ENCODE results near the gene AUTS2. TPM values are rescaled to one million over a fixed set of nuclear protein-coding genes. Genes with fewer than 3 reads are reported as not detected.

The AUTS2 gene
- total and polyA plus RNA-seq, 4 donors = 4.9 to 24.4 (median 7.0) TPM

- peak; percentile 94 for TF ChIP-seq HNF4G (IDR thresholded peaks at IDR 0.05)
- no peak for TF ChIP-seq GABPA (IDR thresholded peaks at IDR 0.05 in 1 of 2, conservative IDR thresholded peaks at IDR 0.05 in 1 of 2)
- TF ChIP-seq SP1 (IDR thresholded peaks at IDR 0.05) = peak; percentile 85
- no peak for TF ChIP-seq FOXA1 (IDR thresholded peaks at IDR 0.05)
- TF ChIP-seq ZBTB33 (IDR thresholded peaks at IDR 0.05) = peak; percentile 36
- TF ChIP-seq FOXA2 (IDR thresholded peaks at IDR 0.05) = no peak
- peak; percentile 99 for TF ChIP-seq HNF4A (conservative IDR thresholded peaks at IDR 0.05)
- TF ChIP-seq YY1 (IDR thresholded peaks at IDR 0.05) = peak; percentile 50
- no peak for TF ChIP-seq TAF1 (conservative IDR thresholded peaks at IDR 0.05)
- TF ChIP-seq RXRA (IDR thresholded peaks at IDR 0.05) = peak; percentile 76 to 79
- TF ChIP-seq NR2F2 (IDR thresholded peaks at IDR 0.05) = no peak
- no peak for TF ChIP-seq REST (IDR thresholded peaks at IDR 0.05)
- TF ChIP-seq RAD21 (IDR thresholded peaks at IDR 0.05) = peak; percentile 18 to 57
- peak; percentile 47 for TF ChIP-seq MAX (IDR thresholded peaks at IDR 0.05)
- TF ChIP-seq EGR1 (IDR thresholded peaks at IDR 0.05; ENCODE audit: low read depth in 2 of 2) = no peak
- TF ChIP-seq JUND (IDR thresholded peaks at IDR 0.05) = peak in 1 of 2 donors; percentile 46
- TF ChIP-seq, protein P1, sequence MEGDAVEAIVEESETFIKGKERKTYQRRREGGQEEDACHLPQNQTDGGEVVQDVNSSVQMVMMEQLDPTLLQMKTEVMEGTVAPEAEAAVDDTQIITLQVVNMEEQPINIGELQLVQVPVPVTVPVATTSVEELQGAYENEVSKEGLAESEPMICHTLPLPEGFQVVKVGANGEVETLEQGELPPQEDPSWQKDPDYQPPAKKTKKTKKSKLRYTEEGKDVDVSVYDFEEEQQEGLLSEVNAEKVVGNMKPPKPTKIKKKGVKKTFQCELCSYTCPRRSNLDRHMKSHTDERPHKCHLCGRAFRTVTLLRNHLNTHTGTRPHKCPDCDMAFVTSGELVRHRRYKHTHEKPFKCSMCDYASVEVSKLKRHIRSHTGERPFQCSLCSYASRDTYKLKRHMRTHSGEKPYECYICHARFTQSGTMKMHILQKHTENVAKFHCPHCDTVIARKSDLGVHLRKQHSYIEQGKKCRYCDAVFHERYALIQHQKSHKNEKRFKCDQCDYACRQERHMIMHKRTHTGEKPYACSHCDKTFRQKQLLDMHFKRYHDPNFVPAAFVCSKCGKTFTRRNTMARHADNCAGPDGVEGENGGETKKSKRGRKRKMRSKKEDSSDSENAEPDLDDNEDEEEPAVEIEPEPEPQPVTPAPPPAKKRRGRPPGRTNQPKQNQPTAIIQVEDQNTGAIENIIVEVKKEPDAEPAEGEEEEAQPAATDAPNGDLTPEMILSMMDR (IDR thresholded peaks at IDR 0.05; ENCODE audit: low read depth, low read length, missing input control) = no peak
- TF ChIP-seq, protein P2, sequence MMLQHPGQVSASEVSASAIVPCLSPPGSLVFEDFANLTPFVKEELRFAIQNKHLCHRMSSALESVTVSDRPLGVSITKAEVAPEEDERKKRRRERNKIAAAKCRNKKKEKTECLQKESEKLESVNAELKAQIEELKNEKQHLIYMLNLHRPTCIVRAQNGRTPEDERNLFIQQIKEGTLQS (IDR thresholded peaks at IDR 0.05) = peak; percentile 41
- H3K4me3 ChIP-seq (ENCODE audit: low read depth in 1 of 3, low read length in 3 of 3) = no peak overlapping the region
- H3K27me3 ChIP-seq (ENCODE audit: control insufficient read depth in 4 of 4, insufficient read depth in 4 of 4, low read length in 3 of 4) = no peaks in the 10 kb centered on the region
- H3K36me3 ChIP-seq (ENCODE audit: control insufficient read depth in 4 of 4, insufficient read depth in 3 of 4, low read depth in 1 of 4, low read length in 3 of 4) = no peaks in the 10 kb centered on the region
- peak overlapping the region; percentile 38 to 48 for H3K27ac ChIP-seq (ENCODE audit: low read depth in 1 of 2, low read length in 2 of 2)
- no peaks in the 10 kb centered on the region for H3K9me3 ChIP-seq (ENCODE audit: control insufficient read depth in 4 of 4, low read length in 3 of 4)
- no peak overlapping the region for H3K9ac ChIP-seq (ENCODE audit: low read depth in 1 of 2, low read length in 2 of 2)
- no peak for DNase-seq (ENCODE audit: low spot score)
- 23% methylated on average over 4 of the region's 4 CpGs for WGBS
- H3K4me1 ChIP-seq (ENCODE audit: control insufficient read depth in 4 of 4, insufficient read depth in 4 of 4, low read length in 3 of 4) = peaks cover 13 to 79% (median 71%) of the 10 kb centered on the region in 4 donors
These were observed 989.5 kb downstream of the AUTS2 start for GRCh38 chr7:70587739-70588138.
